Caco-2 (cell line): ENCODE measurements around the gene OSBPL10. TPM values are rescaled to one million over a fixed set of nuclear protein-coding genes. Genes with fewer than 3 reads are reported as not detected.

Source experiments
- BruUV-seq: library from RNA; stranded (reverse); fragments of 400-500 nt; replicated peaks from 2 replicates; lab custom pipeline; 2021; lab: Mats Ljungman, UMichigan
- CTCF ChIA-PET: fragments of 300-600 bp; sonication (Branson Sonifier 250); formaldehyde crosslinking; loops from one replicate; lab custom pipeline; 2022; ENCODE audit warnings: antibody characterized with exemption; lab: Charles Lee
- POLR2A ChIA-PET: fragments of 300-600 bp; sonication (Branson Sonifier 250); formaldehyde crosslinking; loops from one replicate; lab custom pipeline; 2022; ENCODE audit warnings: antibody characterized with exemption; lab: Charles Lee
- DNase-seq, 2 experiments: peaks; one replicate each; pipeline versions ENCODE4 v3.0.0 to v3.0.0-alpha.2; 2020 to 2022
- H3K27me3 ChIP-seq: replicated peaks from 2 replicates; pipeline ENCODE4 v1.6.0; 2011; ENCODE audit warnings: low read length; ENCODE audit not compliant: control insufficient read depth, insufficient read depth
- H3K36me3 ChIP-seq: 2 replicates; pipeline ENCODE4 v1.5.1; 2011; ENCODE audit warnings: low read length; ENCODE audit not compliant: control insufficient read depth, insufficient read depth
- H3K4me1 ChIP-seq: fragments of 250-450 bp; sonication (Bioruptor Pico); 2 replicates; pipeline ENCODE4 v1.5.1; 2020; ENCODE audit warnings: mild to moderate bottlenecking
- H3K4me3 ChIP-seq: 2 replicates; pipeline ENCODE4 v1.5.1; 2011; ENCODE audit warnings: low read depth, mild to moderate bottlenecking, control low read depth, low read length
- H3K9me3 ChIP-seq: fragments of 250-450 bp; sonication (Bioruptor Pico); 2 replicates; pipeline ENCODE4 v1.5.1; 2020; ENCODE audit warnings: mild to moderate bottlenecking, moderate library complexity
- H3K27ac Mint-ChIP-seq: one replicate; pipeline ENCODE4 v1.8.0; 2022; ENCODE audit warnings: mixed read lengths; ENCODE audit not compliant: unreplicated experiment
- H3K27me3 Mint-ChIP-seq: one replicate; pipeline ENCODE4 v1.8.0; 2022; ENCODE audit warnings: mixed read lengths; ENCODE audit not compliant: insufficient read depth, unreplicated experiment
- H3K36me3 Mint-ChIP-seq: one replicate; pipeline ENCODE4 v1.8.0; 2022; ENCODE audit warnings: mild to moderate bottlenecking, mixed read lengths; ENCODE audit not compliant: insufficient read depth, unreplicated experiment
- H3K4me1 Mint-ChIP-seq: one replicate; pipeline ENCODE4 v1.8.0; 2022; ENCODE audit warnings: low read depth, mixed read lengths; ENCODE audit not compliant: unreplicated experiment
- H3K4me3 Mint-ChIP-seq: one replicate; pipeline ENCODE4 v1.8.0; 2022; ENCODE audit warnings: mild to moderate bottlenecking, moderate library complexity, mixed read lengths; ENCODE audit not compliant: unreplicated experiment
- H3K9me3 Mint-ChIP-seq: one replicate; pipeline ENCODE4 v1.8.0; 2022; ENCODE audit warnings: mixed read lengths; ENCODE audit not compliant: unreplicated experiment
- CTCF ChIP-seq, 2 experiments: fragments of 200-600 bp in 1 of 2; IDR thresholded peaks; 1 replicate in 1 of 2; 2 replicates in 1 of 2; pipeline versions ENCODE4 v1.5.1 to v1.8.0; 2011 to 2022; ENCODE audit warnings: antibody characterized with exemption in 1 of 2, control low read depth in 1 of 2, inconsistent platforms in 1 of 2, low read depth in 1 of 2, low read length in 1 of 2, mild to moderate bottlenecking in 1 of 2, moderate library complexity in 1 of 2; ENCODE audit not compliant: insufficient read depth in 1 of 2, severe bottlenecking in 1 of 2, unreplicated experiment in 1 of 2
- intact Hi-C: fragments of 100-400 bp; cut with micrococcal nuclease; formaldehyde crosslinking; loops from one replicate; pipeline ENCODE4 v1.10.0; 2022; ENCODE audit not compliant: unreplicated experiment
- total RNA-seq: library from RNA; stranded (reverse); gene quantifications from 2 replicates; pipeline ENCODE4 v1.2.3, GENCODE V29; 2022

Gene OSBPL10
- total RNA-seq, 1 experiment from 2014 or later: 71.2 TPM

DNA sequence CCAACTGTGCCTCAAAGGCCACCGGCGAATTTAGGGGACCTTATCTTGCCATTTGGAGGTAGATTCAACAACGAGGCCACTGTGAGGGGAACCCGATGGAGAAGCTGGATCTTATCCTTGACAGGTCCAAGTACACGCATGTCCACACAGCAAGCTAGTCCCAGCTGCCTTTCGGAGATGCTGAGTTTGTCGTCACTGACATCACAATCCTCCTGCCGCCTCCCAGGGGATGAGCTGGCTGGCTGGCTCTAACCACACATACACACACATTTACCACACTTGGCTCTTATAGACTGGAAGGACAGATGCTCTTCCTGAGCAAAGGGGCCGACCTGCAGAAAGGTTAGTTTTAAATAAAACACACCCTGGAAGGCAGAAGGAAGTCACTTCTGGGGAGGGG lies 272.1 kb downstream of the OSBPL10 start:
- BruUV-seq: no TSS peak
- peaks cover 35% of the 10 kb centered on the region for H3K36me3 Mint-ChIP-seq
- H3K4me1 Mint-ChIP-seq: no peaks in the 10 kb centered on the region
- intact Hi-C loops: no loop called here
- no peak for TF ChIP-seq CTCF (IDR thresholded peaks at IDR 0.05; ENCODE audit: insufficient read depth in 1 of 2, low read depth in 1 of 2, low read length in 1 of 2, severe bottlenecking in 1 of 2, unreplicated experiment in 1 of 2)
- peaks cover 1% of the 10 kb centered on the region; the same call in 1 of the 2 replicates for H3K36me3 ChIP-seq
- H3K9me3 ChIP-seq: no peaks in the 10 kb centered on the region
- no peaks in the 10 kb centered on the region for H3K27me3 ChIP-seq
- H3K9me3 Mint-ChIP-seq: peaks cover 14% of the 10 kb centered on the region
- ChIA-PET POLR2A (no interaction called here), CTCF (no interaction called here)
- DNase-seq: no peak
- no peaks in the 10 kb centered on the region for H3K27me3 Mint-ChIP-seq
- H3K4me1 ChIP-seq: no peaks in the 10 kb centered on the region
- H3K4me3 Mint-ChIP-seq: no peak overlapping the region
- no peak overlapping the region for H3K4me3 ChIP-seq
- no peak overlapping the region for H3K27ac Mint-ChIP-seq

- POLR2A ChIA-PET: no interaction called here
- no peak overlapping the region for H3K4me3 Mint-ChIP-seq
- H3K4me1 Mint-ChIP-seq: no peaks in the 10 kb centered on the region
- no peak overlapping the region for H3K27ac Mint-ChIP-seq
- BruUV-seq: no TSS peak
- H3K36me3 ChIP-seq: peaks cover 1% of the 10 kb centered on the region; the same call in 1 of the 2 replicates
- no peak for TF ChIP-seq CTCF (IDR thresholded peaks at IDR 0.05; ENCODE audit: insufficient read depth in 1 of 2, low read depth in 1 of 2, low read length in 1 of 2, severe bottlenecking in 1 of 2, unreplicated experiment in 1 of 2)
- DNase-seq: no peak
- H3K36me3 Mint-ChIP-seq: peaks cover 28% of the 10 kb centered on the region
- no peaks in the 10 kb centered on the region for H3K27me3 ChIP-seq
- H3K9me3 ChIP-seq: no peaks in the 10 kb centered on the region
- no peaks in the 10 kb centered on the region for H3K9me3 Mint-ChIP-seq
- no peaks in the 10 kb centered on the region for H3K4me1 ChIP-seq
- intact Hi-C loops: no loop called here
- H3K4me3 ChIP-seq: no peak overlapping the region
- CTCF ChIA-PET: no interaction called here
- no peaks in the 10 kb centered on the region for H3K27me3 Mint-ChIP-seq
Measured at GRCh38 chr3:31707286-31707685, 273.8 kb downstream of the OSBPL10 start.

DNA sequence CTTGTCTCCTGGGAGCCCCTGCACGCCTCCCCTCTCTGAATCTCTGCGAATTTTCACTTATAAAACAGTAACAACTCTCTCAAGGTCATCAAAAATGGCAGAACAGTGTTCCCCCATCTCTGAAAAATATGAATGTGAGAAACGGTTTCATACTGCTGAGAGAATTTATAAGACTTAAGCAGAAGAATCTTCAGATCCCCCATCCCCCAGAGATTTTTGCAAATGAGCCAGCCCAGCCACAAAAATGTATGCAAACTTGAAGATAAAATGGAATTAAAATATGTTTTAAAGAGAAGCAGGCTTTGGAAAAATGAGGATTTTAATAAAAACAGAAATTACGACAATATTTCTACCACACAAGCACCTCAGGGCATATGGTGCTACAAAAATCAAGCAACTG lies 275.3 kb downstream of the OSBPL10 start:
- H3K4me1 ChIP-seq: no peaks in the 10 kb centered on the region
- Mint-ChIP-seq H3K4me1 (no peaks in the 10 kb centered on the region), H3K27me3 (no peaks in the 10 kb centered on the region), H3K27ac (no peak overlapping the region), H3K9me3 (no peaks in the 10 kb centered on the region), H3K36me3 (peaks cover 33% of the 10 kb centered on the region), H3K4me3 (no peak overlapping the region)
- no TSS peak for BruUV-seq
- no peak for DNase-seq
- CTCF ChIA-PET: no interaction called here
- intact Hi-C loops: no loop called here
- POLR2A ChIA-PET: no interaction called here
- no peak overlapping the region for H3K4me3 ChIP-seq
- no peaks in the 10 kb centered on the region for H3K27me3 ChIP-seq
- H3K36me3 ChIP-seq: no peaks in the 10 kb centered on the region; the same call in 1 of the 2 replicates
- no peaks in the 10 kb centered on the region for H3K9me3 ChIP-seq
- no peak for TF ChIP-seq CTCF (IDR thresholded peaks at IDR 0.05; ENCODE audit: insufficient read depth in 1 of 2, low read depth in 1 of 2, low read length in 1 of 2, severe bottlenecking in 1 of 2, unreplicated experiment in 1 of 2)
